ENCODE measurements around the gene IL22RA1.

IL22RA1 gene

DNA sequence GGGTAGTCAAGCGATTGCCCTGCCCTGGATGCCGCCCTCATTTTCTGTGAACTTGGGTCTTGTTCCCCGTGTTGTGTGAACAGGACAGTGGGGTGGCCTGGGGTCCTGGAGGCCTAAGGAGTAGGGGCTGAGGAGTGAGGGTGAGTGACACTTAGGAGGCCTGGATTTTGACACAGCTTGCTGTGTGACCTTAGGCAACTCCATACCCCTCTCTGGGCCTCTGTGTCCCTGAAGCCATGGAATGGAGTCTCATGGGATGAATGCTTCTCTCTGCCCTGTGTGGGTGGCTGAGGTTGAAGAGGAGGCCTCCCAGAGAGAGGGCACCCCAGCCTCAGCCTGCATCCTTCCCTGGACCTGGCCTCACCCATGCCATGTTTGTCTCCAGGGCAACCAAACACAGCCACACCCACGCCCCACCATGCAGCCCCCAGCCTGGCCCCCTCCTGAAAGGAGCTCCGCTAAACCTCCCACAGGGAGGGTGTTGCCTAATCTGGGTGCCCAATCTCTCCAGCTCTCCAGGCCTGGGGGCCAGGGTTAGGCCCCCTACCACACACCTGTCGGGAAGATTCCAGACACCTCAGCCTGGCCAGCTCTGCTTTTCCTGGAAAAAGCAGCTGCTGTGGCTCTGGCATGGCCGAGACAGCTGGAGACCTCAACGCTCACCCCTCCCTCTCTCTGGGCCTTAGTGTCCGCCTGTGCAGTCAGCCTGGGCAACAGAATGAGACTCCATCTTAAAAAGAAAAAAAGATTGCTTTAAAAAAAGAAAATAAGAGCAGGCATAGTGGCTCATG is 40.9 kb downstream of the IL22RA1 start:
- no peak for DNase-seq (ENCODE audit: extremely low spot score, insufficient read length, low read depth)
- FAIRE-seq, result no peak

DNA sequence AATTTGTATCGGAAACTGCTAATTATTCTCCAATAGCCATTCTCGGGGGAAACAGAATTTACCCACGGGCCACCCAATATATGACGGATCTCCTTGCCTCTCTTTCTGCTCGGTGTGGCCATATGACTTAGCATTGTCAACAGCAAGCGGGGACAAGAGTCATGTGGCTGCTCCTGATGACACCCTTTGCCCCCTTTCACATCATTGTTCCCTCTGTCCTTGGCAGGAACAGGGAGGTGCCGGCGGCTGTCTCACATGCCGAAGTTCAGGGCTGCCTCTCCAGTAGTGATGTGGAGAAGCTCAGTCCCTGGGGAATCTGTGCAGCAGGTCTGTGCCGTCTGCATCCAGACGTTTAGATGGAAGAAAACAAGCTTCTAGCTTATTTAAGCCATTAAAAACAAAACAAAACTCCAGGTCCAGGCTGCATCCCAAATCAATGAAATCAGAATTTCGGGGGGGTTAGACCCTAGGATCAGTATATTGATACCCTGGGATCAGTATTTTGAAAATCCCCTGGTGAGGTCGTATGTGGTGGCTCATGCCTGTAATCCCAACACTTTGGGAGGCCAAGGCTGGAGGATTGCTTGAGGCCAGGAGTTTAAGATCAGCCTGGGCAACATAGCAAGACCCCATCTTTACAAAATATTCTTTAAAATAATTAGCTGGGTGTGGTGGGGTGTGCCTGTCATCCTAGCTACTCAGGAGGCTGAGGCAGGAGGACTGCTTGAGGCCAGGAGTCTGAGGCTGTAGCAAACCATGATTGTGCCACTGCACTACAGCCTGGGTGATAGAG is 41.8 kb downstream of the IL22RA1 start:
- no peak for FAIRE-seq
- no peak for DNase-seq (ENCODE audit: extremely low spot score, insufficient read length, low read depth)

DNA sequence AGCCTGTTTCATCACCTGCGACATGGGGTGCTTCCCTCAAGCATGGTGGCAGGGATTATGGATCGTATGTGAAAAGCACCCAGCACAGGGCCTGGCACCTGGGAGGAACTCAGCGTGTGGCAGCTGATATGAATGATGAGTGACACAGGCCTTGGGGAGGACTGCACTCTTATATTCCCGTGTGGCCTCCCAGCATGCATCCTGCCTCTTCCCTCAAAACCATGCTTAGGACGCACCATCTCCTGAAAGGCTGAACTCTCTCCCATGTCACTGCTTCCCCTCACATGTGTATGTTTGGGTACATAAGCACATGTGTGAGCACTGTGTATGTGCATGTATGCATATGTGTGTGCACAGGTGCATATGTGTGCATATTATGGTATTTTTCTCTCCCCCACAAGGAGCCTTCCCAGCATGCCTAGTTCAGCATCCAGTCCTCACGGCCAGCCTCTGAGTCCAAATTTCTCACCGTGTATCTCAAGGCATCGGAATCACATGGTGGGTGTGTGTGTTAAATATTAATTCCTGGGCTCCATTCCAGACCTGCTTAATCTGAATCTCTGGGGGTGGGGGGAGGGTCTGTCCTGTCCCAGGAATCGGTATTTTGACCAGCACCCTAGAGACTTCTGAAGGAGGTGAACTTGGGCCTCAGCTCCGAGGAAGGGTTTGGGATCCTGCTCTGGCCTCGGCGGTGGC is 43.8 kb downstream of the IL22RA1 start:
- DNase-seq (ENCODE audit: extremely low spot score, insufficient read length, low read depth), result no peak
- no peak for FAIRE-seq

DNA sequence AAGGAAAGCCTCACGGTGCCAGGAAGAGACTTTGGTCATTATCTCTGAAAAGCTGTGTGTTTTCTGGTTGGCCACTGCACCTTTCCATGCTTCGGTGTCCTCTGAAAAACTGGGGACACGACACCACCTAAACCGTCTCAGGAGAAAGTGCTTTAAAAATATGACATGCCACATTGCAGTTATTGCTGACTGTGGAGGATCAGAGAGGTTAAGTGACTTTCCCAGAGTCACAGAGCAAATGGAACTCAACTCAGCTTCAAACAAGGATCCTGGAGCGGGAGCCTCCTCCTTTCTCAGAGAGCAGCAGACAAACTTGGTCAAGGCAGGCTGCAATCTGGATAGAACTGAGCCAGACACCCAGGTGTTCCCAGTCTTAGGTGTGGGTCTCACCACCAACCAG is 44.8 kb downstream of the IL22RA1 start:
- no peak for FAIRE-seq
- no peak for DNase-seq (ENCODE audit: extremely low spot score, insufficient read length, low read depth)

DNA sequence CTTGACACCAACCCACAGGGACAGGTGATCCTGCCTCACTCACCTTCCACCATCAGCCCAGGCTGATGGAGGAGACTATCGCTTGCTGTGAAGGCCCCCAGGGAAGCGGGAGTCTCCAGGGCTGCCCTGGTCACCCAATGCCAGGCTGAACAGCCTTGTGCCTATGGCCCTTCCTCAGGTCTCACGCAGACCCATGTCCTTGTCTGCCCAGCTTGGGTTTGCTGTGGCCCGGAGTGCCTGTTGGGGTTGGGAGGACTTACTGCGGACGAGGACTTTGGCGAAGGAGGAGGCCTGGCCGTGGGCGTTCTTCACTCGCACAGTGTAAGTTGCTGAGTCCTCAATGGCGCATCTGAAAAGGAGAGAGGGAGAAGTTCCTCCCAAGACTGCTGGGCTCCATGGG is 45.3 kb downstream of the IL22RA1 start:
- DNase-seq (ENCODE audit: extremely low spot score, insufficient read length, low read depth), result no peak
- no peak for FAIRE-seq

DNA sequence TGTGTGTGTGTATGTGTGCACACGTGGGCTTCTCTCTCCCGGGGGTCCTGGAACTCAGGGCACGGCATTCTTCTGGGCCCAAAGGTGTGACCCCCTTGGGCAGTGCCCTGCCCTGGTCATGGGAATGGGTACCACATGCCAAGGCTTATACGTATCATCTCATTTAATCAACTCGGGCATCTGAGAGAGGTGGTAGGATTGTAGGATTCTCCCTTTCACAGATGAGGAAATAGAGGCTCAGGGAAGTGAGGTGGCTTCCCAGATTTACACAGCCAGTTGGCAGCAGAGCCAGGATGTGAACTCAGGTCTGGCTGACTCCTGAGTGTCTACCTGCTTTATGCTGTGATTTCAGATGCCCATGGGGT is 46.2 kb downstream of the IL22RA1 start:
- no peak for DNase-seq (ENCODE audit: extremely low spot score, insufficient read length, low read depth)
- FAIRE-seq, result no peak

DNA sequence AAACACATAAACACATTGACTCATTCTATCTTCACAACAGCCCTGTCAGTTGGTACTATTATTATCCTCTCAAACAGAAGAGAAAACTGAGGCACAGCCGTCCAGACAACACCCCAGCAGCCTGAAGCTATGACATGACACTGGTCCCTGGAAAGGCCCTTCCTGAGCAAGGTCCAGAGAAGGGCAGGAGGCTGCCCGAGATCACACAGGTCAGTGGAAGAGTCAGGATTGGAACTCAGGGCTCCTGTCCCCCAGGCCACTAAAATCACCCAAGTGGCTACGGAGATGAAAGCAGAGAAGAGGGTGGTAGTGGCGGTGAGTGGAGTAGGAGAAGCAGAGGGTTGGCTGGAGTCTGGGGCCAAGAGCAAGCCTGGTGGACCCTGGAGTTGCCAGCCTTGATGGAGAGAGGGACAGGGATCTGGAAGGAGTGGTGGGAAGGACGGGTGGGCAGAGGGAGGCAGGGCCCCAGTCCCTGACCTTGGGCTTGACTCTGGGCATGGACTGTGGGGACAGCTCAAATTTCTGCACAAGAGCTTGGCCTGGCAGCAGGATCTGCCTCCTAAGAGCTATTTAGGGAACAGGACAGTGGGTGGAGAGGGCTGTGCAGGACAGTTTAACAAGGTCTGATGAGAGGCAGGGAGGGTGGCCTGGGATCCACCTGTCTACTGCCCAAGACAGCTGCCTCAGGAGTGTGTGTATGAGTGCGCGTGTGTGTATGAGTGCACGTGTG is 46.8 kb downstream of the IL22RA1 start:
- no peak for DNase-seq (ENCODE audit: extremely low spot score, insufficient read length, low read depth)
- no peak for FAIRE-seq

DNA sequence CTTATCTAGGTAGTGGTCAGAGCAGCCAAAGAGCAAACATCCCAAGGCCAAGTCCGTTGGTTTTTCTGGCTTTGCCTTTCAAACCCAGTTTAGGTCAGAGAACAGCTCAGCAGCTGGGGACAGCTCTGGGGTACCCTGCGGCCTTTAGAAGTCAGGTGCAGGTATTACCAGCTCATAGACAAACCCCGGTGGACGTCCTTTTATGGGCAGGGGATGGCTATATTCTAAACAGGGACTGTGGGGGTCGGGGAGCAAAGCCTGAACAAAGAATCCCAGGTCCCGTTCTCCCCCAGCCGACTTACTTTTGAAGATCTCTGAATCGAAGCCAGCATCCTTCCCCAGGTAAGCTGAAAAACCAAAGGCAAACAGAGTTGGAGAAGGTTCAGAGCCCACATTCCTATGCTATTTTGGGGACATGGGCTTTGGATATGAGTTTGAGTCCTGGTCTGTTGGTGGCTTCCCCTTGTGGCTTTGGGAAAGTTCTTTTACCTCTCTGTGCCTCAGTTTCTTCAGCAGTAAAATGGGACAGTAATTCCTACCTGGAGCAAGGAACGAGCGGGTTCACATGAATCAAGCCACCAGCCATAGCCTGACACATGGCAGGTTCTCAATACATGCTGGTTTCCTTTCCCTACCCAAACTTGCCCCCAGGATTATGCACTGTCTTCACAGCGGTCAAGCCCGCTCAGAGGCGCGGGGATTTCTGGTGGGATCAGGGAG is 47.6 kb downstream of the IL22RA1 start:
- DNase-seq (ENCODE audit: extremely low spot score, insufficient read length, low read depth) (no peak), FAIRE-seq (no peak)

DNA sequence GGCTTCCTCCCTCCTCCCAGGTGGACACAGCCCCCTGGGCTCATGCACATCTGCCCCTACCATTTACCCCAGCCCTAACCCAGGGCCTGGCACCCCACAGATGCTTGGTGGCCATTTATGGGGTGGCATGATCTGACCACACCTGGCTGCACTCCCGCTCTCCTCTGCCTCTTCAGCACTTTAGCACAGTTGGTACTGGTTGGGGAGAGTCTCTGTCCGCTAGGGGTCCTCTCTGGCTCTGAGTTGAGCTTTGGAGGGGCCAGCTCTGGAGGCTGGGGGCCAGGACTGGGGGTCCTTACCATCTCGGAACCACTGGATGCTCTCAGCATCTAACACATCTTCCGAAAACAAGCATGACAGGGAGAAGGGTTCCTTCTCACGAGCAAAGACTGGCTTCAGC is 48.4 kb downstream of the IL22RA1 start:
- no peak for DNase-seq (ENCODE audit: extremely low spot score, insufficient read length, low read depth)
- no peak for FAIRE-seq

DNA sequence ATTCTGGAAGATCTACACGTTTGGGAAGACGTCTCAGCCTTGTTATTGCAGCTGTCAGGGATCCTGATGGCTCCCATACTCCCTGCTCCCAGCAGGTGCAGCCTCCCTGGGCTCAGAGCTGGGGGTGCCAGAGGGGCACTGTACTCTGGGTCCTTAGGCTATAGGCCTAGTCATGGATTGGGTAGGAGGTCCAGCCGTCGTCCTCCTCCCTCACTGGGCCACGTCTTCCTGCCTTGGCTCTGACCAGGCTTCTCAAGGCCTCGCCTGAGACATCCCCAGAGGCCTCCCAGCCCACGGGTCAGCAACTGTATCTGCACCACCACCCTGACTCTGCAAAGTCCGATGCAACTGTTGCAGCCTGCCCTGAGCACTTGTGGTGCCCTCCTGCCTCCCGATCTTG is 49.2 kb downstream of the IL22RA1 start:
- FAIRE-seq (no peak), DNase-seq (ENCODE audit: extremely low spot score, insufficient read length, low read depth) (no peak)

DNA sequence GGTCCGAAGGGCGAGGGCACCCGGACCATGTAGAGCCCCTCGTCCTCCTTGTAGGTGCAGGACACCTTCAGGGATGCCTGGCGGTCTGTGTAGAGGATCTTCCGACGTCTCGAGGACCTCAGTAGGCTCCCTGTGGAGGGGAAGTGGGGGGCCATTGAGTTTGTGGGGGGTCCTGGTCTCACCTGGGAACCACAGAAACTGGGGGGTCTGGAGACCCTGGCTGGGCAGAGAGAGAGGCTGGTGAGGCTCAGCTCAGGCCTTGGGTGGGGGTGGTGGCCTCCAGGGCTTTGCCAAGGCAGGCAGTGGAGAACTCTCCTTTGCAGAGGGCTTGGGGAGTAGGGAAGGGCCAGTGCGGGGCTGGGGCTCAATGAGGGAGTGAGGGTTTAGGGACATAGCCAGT is 50.0 kb downstream of the IL22RA1 start:
- FAIRE-seq (no peak), DNase-seq (ENCODE audit: extremely low spot score, insufficient read length, low read depth) (no peak)

DNA sequence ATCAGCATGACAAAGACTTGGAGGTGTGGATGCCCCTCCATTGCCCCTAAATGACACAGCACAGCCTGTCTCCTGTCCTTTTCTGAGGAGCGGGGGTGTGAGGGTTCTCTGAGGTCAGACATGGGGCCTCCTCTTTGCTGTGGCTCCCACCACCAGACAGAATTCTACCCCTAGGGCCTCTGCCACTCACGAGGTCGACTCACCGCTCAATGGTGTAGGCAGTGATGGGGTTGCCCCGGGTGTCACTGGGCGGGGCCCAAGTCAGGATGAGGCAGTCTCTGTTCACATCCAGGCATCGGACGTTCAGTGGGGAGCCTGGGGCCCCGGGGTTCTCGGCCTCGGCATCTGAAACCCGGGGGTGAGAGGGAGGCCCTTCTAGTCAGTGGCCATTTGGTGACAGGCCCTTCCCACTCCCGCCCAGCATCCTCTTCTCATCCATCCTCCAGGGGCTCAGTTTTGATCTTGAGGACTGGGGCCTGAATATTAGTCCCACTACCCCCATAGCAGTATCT is 50.9 kb downstream of the IL22RA1 start:
- FAIRE-seq, result no peak

DNA sequence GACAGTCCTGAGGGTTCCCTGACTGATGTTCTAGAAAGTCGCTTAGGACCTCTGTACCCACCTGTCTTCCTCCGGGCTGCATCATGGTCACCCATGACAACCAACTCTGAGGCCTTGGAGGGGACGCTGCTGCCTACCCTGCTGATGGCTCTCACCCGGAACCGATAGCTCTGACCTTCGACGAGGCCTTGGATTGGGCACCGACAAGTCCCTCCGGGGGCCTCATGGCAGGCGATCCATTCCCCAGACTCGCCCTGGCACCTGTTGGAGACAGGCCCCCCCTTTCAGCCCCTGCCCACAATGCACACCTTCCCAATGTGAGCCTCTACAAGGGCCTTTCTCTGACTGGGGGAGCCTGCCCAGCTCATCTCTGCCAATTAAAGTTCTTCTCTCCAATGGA is 52.2 kb downstream of the IL22RA1 start:
- no peak for DNase-seq (ENCODE audit: extremely low spot score, insufficient read length, low read depth)
- no peak for FAIRE-seq

More for the DNA sequence above, 50.9 kb downstream of the IL22RA1 start:
- DNase-seq (ENCODE audit: extremely low spot score, insufficient read length, low read depth), result no peak

DNA sequence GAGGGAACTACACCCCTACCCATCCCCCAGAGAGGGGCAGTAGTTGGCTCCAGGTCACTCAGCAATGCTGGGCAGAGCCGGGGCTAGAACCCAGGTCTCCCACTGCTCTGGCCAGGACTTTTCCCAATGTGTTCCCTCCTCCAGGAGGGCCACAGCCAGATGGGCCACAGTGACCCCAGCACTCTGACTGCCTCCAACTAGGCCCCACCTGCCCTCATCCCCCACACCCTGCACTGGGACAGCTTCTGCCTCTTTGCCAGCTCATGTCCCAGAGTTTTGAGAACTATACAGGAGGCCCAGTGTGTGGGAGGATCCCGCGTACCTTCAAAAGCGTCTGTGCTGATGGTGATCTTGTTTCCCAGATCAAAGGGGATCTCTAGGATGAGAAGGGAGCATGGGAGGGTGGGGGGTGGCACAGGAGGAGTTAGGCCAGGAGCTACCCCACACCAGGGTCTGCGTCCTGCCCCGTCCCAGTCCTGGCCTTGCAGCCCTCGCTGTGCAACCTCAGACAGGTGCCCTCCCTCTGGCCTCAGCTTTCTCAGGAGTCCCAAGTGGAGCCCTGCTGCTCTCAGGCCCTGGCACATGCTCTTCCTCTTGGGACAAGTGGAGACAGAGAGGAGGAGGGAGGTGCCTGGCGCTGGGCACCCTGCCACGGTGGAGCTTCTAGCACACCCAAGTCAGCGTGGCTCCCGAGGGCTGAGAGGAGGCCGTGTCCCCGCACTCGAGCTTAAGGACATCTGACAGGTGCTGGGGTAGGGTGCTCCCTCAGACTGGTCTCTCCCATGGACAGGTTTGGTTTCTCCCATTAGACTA is 53.0 kb downstream of the IL22RA1 start:
- no peak for FAIRE-seq
- no peak for DNase-seq (ENCODE audit: extremely low spot score, insufficient read length, low read depth)

DNA sequence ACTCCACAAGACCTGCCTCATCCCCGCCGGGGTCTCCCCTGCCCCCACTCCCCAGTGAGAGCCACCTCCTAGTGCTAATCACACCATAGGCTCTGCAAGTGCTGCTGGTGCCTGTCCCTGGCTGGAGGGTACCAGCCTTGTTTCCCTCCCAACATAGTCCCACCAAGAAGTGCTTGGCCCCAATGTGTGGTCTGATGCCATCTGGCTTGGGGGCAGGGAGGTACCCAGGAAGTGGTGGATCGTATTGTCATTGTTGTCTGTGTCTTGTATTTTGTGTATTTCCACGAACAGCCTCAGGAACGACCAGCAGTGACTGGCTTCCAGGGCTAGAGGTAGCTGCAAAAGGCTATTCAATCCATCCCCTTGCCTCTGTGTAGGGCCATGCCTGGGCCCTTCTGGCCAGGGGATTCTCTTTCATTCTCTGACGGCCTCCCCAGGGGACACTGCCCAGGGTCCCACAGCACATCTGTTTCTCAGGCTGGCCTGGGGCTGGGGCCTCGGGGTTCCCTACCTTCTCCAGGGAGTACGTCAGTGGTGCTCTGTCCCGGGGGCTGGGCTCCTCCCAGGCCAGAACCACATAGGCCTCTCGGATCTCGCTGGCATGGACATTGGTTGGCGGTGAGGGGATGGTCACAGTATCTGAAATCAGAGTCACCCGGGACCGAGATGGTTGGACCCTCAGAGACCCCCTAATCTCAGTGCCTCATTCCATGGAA is 53.8 kb downstream of the IL22RA1 start:
- DNase-seq (ENCODE audit: extremely low spot score, insufficient read length, low read depth) (no peak), FAIRE-seq (no peak)

DNA sequence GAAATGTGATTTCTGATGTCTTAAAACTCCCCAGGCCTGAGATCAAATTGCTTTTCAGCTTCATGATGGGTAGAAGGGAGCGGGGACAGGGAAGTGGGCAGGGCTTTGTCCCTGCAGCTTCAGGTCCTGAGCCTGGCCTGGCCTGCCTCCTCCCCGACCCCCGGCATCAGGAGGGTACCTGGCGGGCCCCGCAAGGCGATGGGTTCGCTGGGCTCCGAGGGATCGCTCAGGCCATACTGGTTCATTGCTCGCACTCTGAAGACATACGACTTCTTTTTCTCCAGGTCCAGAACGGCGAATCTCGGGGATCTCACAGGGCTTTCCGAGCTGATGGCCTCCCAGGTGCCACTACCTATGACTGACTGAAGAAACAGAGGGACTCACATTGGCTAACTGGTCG is 56.5 kb downstream of the IL22RA1 start:
- FAIRE-seq (no peak), DNase-seq (ENCODE audit: extremely low spot score, insufficient read length, low read depth) (no peak)

DNA sequence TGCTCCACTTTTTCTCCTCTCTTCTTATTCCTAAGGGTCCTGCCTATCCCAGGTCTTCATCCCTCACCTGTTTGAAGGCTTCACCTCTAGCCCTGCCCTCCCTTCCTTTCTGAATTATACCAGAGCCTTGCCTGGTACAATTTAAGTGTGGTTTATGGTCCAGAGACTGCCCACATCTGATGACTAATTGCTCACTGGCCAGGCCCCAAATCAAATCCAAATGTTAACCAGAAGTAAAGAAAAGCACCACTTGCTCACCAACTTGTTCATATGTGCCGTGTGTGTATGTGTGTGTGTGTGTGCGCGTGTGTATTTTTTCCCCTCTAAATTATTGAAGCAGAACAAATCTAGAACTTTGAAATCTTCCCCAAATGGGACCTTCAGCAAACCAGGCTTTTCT is 57.4 kb downstream of the IL22RA1 start:
- DNase-seq (ENCODE audit: extremely low spot score, insufficient read length, low read depth), result no peak
- no peak for FAIRE-seq

DNA sequence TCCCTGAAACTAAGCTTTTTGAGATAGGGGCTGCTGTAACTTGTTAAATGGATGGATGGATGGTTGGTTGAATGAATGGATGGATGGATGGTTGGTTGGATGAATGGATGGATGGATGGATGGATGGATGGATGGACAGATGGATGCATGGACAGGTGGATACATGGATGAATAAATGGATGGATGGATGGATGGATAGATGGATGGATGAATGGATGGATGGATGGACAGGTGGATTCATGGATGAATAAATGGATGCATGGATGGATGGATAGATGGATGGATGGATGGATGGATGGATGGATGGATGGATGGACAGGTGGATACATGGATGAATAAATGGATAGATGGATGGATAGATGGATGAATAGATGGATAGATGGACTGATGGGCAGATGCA is 57.9 kb downstream of the IL22RA1 start:
- FAIRE-seq (no peak), DNase-seq (ENCODE audit: extremely low spot score, insufficient read length, low read depth) (no peak)
